ENCODE measurements around the gene CLTB. TPM values are rescaled to one million over a fixed set of nuclear protein-coding genes. Genes with fewer than 3 reads are reported as not detected.

Gene CLTB
- total and polyA plus RNA-seq, 2 of the 8 experiments (the other 6 are each of a cell fraction or from before 2014, with no cell fraction given): 25.9 to 34.9 TPM

- ChIA-PET POLR2A (ENCODE audit: partially characterized antibody) (interaction anchor here (1.1 to 10.2 kb wide), 2 partner anchors 11 to 33 kb away, joined by 3 to 57 read pairs; no protein-coding TSS in a partner anchor), CTCF (ENCODE audit: partially characterized antibody) (interaction anchor here (0.6 to 7.9 kb wide), 4 partner anchors 11 to 666 kb away, joined by 3 to 83 read pairs (median 4); partner anchors contain the start of gene FAF2)
- no peak for TF ChIP-seq TEAD4 (IDR thresholded peaks at IDR 0.05; ENCODE audit: low read depth, low read length)
- no peak for TF ChIP-seq SAP30 (IDR thresholded peaks at IDR 0.05; ENCODE audit: insufficient read depth, insufficient replicate concordance, low read length)
- no peak for TF ChIP-seq CREB1 (IDR thresholded peaks at IDR 0.05)
- TF ChIP-seq POLR2A (IDR thresholded peaks at IDR 0.05; ENCODE audit: control extremely low read depth in 1 of 2, low read depth in 2 of 2, low read length in 2 of 2): no peak
- no peak for TF ChIP-seq NRF1 (IDR thresholded peaks at IDR 0.05; ENCODE audit: low read depth, low read length)
- no peak for TF ChIP-seq TAF1 (IDR thresholded peaks at IDR 0.05; ENCODE audit: low read depth, low read length)
- no peak for TF ChIP-seq GTF2F1 (IDR thresholded peaks at IDR 0.05; ENCODE audit: borderline replicate concordance, low read depth, low read length)
- TF ChIP-seq KDM1A (IDR thresholded peaks at IDR 0.05; ENCODE audit: borderline replicate concordance, low read length): no peak
- no peak for TF ChIP-seq PHF8 (conservative IDR thresholded peaks at IDR 0.05; ENCODE audit: low read depth, low read length)
- TF ChIP-seq BACH1 (IDR thresholded peaks at IDR 0.05; ENCODE audit: low read length): no peak
- no peaks in the 10 kb centered on the region for H3K23me2 ChIP-seq (ENCODE audit: low read depth, low read length)
- no peaks in the 10 kb centered on the region for H3K79me2 ChIP-seq (ENCODE audit: control insufficient read depth in 1 of 2, insufficient read depth in 2 of 2, low read length in 2 of 2)
- H3K36me3 ChIP-seq (ENCODE audit: control insufficient read depth in 2 of 4, insufficient read depth in 4 of 4, low read length in 3 of 4): no peaks in the 10 kb centered on the region; a peak in 1 of 8 replicates
- no peak for FAIRE-seq
- no peak overlapping the region for H3K27ac ChIP-seq (ENCODE audit: low read depth, low read length)
- H3K9me3 ChIP-seq (ENCODE audit: insufficient read depth in 2 of 2, low read depth in 1 of 2, low read length in 1 of 2): no peaks in the 10 kb centered on the region
- no peak overlapping the region for H3K14ac ChIP-seq (ENCODE audit: insufficient read length)
- no peak overlapping the region; the same call in 1 of the 2 replicates for H2BK5ac ChIP-seq (ENCODE audit: low read depth, low read length)
- H3K18ac ChIP-seq (ENCODE audit: extremely low read depth, low read length): no peak overlapping the region
- H4K8ac ChIP-seq (ENCODE audit: extremely low read depth, insufficient read depth, low read length): no peak overlapping the region
- H3K4me3 ChIP-seq (ENCODE audit: extremely low read depth in 1 of 4, insufficient read depth in 2 of 4, low read depth in 3 of 4, low read length in 4 of 4): no peak overlapping the region
- H3K9ac ChIP-seq (replicated peaks in 1 of 4; ENCODE audit: extremely low read depth in 1 of 4, low read depth in 3 of 4, low read length in 3 of 4): no peak overlapping the region
- no peak overlapping the region for H4K5ac ChIP-seq (ENCODE audit: insufficient read length, low read depth, low read length)
- H2BK15ac ChIP-seq (ENCODE audit: low read length): no peak overlapping the region
- H2BK120ac ChIP-seq (replicated peaks; ENCODE audit: low read depth, low read length): no peak overlapping the region
- 85% methylated on average over 11 of the region's 11 CpGs; no CpG with 5 or more reads in 1 of the 2 experiments for WGBS, 2 experiments (ENCODE audit: extremely low coverage in 1 of 2, insufficient coverage in 1 of 2, insufficient read length in 1 of 2, insufficient replicate concordance in 2 of 2, low coverage in 1 of 2, low lambda C conversion rate in 2 of 2, missing lambda C conversion rate in 1 of 2)
- no peak overlapping the region for H4K91ac ChIP-seq (replicated peaks; ENCODE audit: insufficient read length, low read length)
- no peak for DNase-seq (ENCODE audit: low read depth in 1 of 2, low spot score in 2 of 2)
- H3K23ac ChIP-seq (ENCODE audit: insufficient read length): no peak overlapping the region
- no peak overlapping the region for H2AFZ ChIP-seq (ENCODE audit: low read length)
- no peaks in the 10 kb centered on the region for H3K4me1 ChIP-seq (replicated peaks in 1 of 4; ENCODE audit: control insufficient read depth in 3 of 4, insufficient read depth in 4 of 4, low read length in 3 of 4)
- no peak overlapping the region for H2BK12ac ChIP-seq (ENCODE audit: low read depth, low read length)
- H3K4me2 ChIP-seq (ENCODE audit: insufficient read depth in 1 of 2, low read depth in 2 of 2, low read length in 2 of 2): no peak overlapping the region
- H3K4ac ChIP-seq (replicated peaks; ENCODE audit: insufficient read length, low read depth, low read length): no peak overlapping the region
- H3K27me3 ChIP-seq (replicated peaks in 1 of 4; ENCODE audit: control insufficient read depth in 3 of 4, extremely low read depth in 1 of 4, insufficient read depth in 3 of 4, low read length in 3 of 4): no peaks in the 10 kb centered on the region
- H2BK20ac ChIP-seq (ENCODE audit: low read length): no peak overlapping the region
- H2AK5ac ChIP-seq (ENCODE audit: low read depth, low read length): no peak overlapping the region
- peaks cover 0 to 1% of the 10 kb centered on the region in 2 experiments for H4K20me1 ChIP-seq (replicated peaks in 1 of 2; ENCODE audit: control insufficient read depth in 1 of 2, insufficient read depth in 2 of 2, low read length in 2 of 2)
- no peak overlapping the region for H3K56ac ChIP-seq (replicated peaks; ENCODE audit: insufficient read length, low read depth, low read length)
- no peaks in the 10 kb centered on the region; the same call in 1 of the 2 replicates for H3K79me1 ChIP-seq (ENCODE audit: low read depth, low read length)
Observed at GRCh38 chr5:176394881-176395675, 21.3 kb downstream of the CLTB start.

All from H1 (cell line).